ENCODE data around the gene ATF7IP2.

DNA sequence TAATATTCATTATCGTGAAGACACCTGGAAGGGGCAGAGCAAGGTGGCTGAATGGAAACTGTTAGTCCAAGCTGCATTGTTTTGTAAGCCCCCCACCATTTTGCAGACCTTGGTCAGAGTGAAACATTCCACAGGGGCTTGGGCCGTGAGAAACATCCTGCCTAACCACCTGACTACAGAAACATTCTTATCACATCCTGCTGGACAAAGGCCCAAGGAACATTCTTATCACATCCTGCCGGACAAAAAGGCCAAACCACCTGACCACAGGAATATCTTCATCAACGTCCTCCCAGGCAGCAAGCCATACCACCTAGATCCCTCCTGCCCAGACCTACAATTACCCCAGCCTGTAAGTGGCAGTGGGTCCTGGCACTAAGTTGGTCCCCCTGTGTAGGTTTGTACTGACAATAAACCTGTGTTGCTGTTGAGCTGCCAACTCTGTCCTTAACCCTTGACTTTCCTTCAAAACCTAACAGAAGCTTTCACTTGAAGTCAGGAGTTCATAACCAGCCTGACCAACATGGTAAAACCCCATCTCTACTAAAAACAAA lies 19.6 kb downstream of the ATF7IP2 start:
- TF ChIP-seq, protein P1, sequence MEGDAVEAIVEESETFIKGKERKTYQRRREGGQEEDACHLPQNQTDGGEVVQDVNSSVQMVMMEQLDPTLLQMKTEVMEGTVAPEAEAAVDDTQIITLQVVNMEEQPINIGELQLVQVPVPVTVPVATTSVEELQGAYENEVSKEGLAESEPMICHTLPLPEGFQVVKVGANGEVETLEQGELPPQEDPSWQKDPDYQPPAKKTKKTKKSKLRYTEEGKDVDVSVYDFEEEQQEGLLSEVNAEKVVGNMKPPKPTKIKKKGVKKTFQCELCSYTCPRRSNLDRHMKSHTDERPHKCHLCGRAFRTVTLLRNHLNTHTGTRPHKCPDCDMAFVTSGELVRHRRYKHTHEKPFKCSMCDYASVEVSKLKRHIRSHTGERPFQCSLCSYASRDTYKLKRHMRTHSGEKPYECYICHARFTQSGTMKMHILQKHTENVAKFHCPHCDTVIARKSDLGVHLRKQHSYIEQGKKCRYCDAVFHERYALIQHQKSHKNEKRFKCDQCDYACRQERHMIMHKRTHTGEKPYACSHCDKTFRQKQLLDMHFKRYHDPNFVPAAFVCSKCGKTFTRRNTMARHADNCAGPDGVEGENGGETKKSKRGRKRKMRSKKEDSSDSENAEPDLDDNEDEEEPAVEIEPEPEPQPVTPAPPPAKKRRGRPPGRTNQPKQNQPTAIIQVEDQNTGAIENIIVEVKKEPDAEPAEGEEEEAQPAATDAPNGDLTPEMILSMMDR (IDR thresholded peaks at IDR 0.05) = no peak
- no peak for TF ChIP-seq TCF7L2 (IDR thresholded peaks at IDR 0.05; ENCODE audit: low read depth, low read length)
- no peak for TF ChIP-seq POLR2AphosphoS5 (IDR thresholded peaks at IDR 0.05; ENCODE audit: low read depth, low read length)
- TF ChIP-seq, protein P2, sequence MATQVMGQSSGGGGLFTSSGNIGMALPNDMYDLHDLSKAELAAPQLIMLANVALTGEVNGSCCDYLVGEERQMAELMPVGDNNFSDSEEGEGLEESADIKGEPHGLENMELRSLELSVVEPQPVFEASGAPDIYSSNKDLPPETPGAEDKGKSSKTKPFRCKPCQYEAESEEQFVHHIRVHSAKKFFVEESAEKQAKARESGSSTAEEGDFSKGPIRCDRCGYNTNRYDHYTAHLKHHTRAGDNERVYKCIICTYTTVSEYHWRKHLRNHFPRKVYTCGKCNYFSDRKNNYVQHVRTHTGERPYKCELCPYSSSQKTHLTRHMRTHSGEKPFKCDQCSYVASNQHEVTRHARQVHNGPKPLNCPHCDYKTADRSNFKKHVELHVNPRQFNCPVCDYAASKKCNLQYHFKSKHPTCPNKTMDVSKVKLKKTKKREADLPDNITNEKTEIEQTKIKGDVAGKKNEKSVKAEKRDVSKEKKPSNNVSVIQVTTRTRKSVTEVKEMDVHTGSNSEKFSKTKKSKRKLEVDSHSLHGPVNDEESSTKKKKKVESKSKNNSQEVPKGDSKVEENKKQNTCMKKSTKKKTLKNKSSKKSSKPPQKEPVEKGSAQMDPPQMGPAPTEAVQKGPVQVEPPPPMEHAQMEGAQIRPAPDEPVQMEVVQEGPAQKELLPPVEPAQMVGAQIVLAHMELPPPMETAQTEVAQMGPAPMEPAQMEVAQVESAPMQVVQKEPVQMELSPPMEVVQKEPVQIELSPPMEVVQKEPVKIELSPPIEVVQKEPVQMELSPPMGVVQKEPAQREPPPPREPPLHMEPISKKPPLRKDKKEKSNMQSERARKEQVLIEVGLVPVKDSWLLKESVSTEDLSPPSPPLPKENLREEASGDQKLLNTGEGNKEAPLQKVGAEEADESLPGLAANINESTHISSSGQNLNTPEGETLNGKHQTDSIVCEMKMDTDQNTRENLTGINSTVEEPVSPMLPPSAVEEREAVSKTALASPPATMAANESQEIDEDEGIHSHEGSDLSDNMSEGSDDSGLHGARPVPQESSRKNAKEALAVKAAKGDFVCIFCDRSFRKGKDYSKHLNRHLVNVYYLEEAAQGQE (IDR thresholded peaks at IDR 0.05; ENCODE audit: insufficient read depth in 1 of 2, low read depth in 2 of 2, low read length in 1 of 2) = no peak
- no peak for TF ChIP-seq SIN3A (IDR thresholded peaks at IDR 0.05; ENCODE audit: borderline replicate concordance, insufficient read depth, low read depth, low read length)
